Stomach (tissue), 9 donors: ENCODE data around the gene DCP2. TPM values are rescaled to one million over a fixed set of nuclear protein-coding genes. Genes with fewer than 3 reads are reported as not detected.

Experiments
- DNase-seq, 2 donors: peaks; one replicate each; pipeline versions ENCODE4 v3.0.0 to v3.0.0-alpha.2; 2013 to 2019
- H3K27ac ChIP-seq, 5 donors: fragments of 200-600 bp in 4 of 5; sonication (generic) in 4 of 5; one replicate each; pipeline ENCODE4 v1.5.1; 2013 to 2019; ENCODE audit warnings: mild to moderate bottlenecking in 1 of 5, moderate library complexity in 1 of 5
- H3K27me3 ChIP-seq, 3 donors: fragments of 200-600 bp; sonication (generic); one replicate each; pipeline ENCODE4 v1.5.1; 2017 to 2019; ENCODE audit warnings: mixed run types in 1 of 3
- H3K36me3 ChIP-seq, 4 donors: fragments of 200-600 bp; sonication (generic); 1 replicate in 3 of 4; 2 replicates in 1 of 4; pipeline ENCODE4 v1.5.1; 2016 to 2019
- H3K4me1 ChIP-seq, 4 donors: fragments of 200-600 bp; sonication (generic); one replicate each; pipeline ENCODE4 v1.5.1; 2016 to 2019
- H3K4me3 ChIP-seq, 4 donors: fragments of 200-600 bp; sonication (generic) in 3 of 4; one replicate each; pipeline ENCODE4 v1.5.1; 2016 to 2019; ENCODE audit warnings: mild to moderate bottlenecking in 1 of 4
- H3K9me3 ChIP-seq, 4 donors: fragments of 200-600 bp; sonication (generic); one replicate each; pipeline ENCODE4 v1.5.1; 2016 to 2019
- EP300 ChIP-seq: sonication (generic); formaldehyde crosslinking; IDR thresholded peaks from one replicate; pipeline ENCODE4 v1.6.1; 2017; ENCODE audit warnings: antibody characterized with exemption
- POLR2A ChIP-seq, 4 donors: fragments of 450-650 bp; IDR thresholded peaks; one replicate each; pipeline ENCODE4 v1.6.1; 2016; ENCODE audit warnings: antibody characterized with exemption in 4 of 4, control low read depth in 2 of 4, mild to moderate bottlenecking in 1 of 4, moderate library complexity in 1 of 4
- POLR2AphosphoS5 ChIP-seq, 3 donors: sonication (generic); formaldehyde crosslinking; IDR thresholded peaks; one replicate each; pipeline ENCODE4 v1.6.1; 2016; ENCODE audit warnings: antibody characterized with exemption in 3 of 3
- WGBS, 5 donors: extraction: QIAGEN DNeasy Blood & Tissue Kit in 3 of 5; methylation state at CpG; one replicate each; pipeline versions ENCODE4 v1.1.5 to v1.1.7; 2013 to 2018; 5-methylcytosine and 5-hydroxymethylcytosine counted together
- intact Hi-C: fragments of 100-400 bp; cut with DNase I; formaldehyde crosslinking; loops from one replicate; pipeline ENCODE4 v1.15.1; 2023; ENCODE audit warnings: low total_unique reads
- polyA plus RNA-seq, 3 donors: library from polyadenylated mRNA; stranded (reverse); fragments of 200-250 nt; gene quantifications; one replicate each; pipeline ENCODE4 v1.2.3, GENCODE V29; 2013
- total RNA-seq, 5 donors: library from RNA; depleted of rRNA; stranded (reverse); fragments of >200 nt; gene quantifications; one replicate each; pipeline versions ENCODE4 v1.1.0 to v1.2.3, GENCODE V29; 2014 to 2016
- TF ChIP-seq, protein P1 (sequence below), 7 experiments: fragments of 450-650 bp in 4 of 7; fragments of 200-600 bp in 3 of 7; sonication (generic) in 3 of 7; IDR thresholded peaks; one replicate each; pipeline ENCODE4 v1.5.1; 2016 to 2019; ENCODE audit warnings: antibody characterized with exemption in 7 of 7, control low read depth in 2 of 7, mild to moderate bottlenecking in 1 of 7
- donor health status: healthy with polysubstance abuse.
- donor health status: Bipolar disorder and iron deficiency.
- donor health status: healthy.

DCP2 gene
- total and polyA plus RNA-seq, 8 donors = 5.3 to 61.3 (median 7.2) TPM

DNA sequence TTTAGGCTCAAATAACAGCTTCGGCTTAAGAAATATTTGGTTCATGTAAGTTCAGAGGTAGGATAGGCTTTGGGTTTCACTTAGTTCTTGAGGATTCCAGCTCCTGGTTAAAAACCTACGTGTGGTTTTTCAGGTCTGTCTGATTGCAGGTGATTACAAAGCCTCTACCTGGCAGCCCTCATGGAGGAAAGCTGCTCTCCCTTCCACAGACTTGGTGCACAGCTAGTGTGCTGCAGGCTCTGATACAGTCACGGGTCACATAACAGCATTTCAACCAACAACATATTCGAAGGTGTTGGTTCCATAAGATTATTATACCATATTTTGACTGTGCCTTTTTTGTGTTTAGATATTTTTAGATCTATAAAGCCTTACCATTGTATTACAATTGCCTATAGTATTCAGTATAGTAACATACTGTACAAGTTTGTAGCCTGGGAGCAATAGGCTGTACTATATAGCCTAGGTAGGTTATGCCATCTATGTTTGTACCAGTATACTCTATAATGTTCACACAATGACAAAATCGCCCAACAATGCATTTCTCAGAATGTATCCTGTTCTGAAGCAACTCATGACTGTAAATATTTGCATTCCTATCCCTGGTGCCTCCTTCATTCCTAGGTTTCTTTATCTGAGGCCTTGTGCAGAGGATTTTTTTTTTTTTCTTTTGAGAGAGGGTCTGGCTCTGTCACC, 8.0 kb upstream of the DCP2 start:
- TF ChIP-seq POLR2AphosphoS5 (IDR thresholded peaks at IDR 0.05) (no peak), EP300 (no peak), POLR2A (IDR thresholded peaks at IDR 0.05) (no peak)
- TF ChIP-seq, protein P1, sequence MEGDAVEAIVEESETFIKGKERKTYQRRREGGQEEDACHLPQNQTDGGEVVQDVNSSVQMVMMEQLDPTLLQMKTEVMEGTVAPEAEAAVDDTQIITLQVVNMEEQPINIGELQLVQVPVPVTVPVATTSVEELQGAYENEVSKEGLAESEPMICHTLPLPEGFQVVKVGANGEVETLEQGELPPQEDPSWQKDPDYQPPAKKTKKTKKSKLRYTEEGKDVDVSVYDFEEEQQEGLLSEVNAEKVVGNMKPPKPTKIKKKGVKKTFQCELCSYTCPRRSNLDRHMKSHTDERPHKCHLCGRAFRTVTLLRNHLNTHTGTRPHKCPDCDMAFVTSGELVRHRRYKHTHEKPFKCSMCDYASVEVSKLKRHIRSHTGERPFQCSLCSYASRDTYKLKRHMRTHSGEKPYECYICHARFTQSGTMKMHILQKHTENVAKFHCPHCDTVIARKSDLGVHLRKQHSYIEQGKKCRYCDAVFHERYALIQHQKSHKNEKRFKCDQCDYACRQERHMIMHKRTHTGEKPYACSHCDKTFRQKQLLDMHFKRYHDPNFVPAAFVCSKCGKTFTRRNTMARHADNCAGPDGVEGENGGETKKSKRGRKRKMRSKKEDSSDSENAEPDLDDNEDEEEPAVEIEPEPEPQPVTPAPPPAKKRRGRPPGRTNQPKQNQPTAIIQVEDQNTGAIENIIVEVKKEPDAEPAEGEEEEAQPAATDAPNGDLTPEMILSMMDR (IDR thresholded peaks at IDR 0.05) = no peak
- H3K36me3 ChIP-seq = no peaks in the 10 kb centered on the region
- no peak overlapping the region for H3K4me3 ChIP-seq
- 47 to 65% (median 61%) methylated on average over 5 of the region's 5 CpGs for WGBS, 5 donors
- no peaks in the 10 kb centered on the region for H3K27me3 ChIP-seq
- intact Hi-C loops = no loop called here
- H3K9me3 ChIP-seq = no peaks in the 10 kb centered on the region
- H3K27ac ChIP-seq = no peak overlapping the region
- no peak for DNase-seq
- peaks cover 0 to 7% (median 3%) of the 10 kb centered on the region in 4 donors for H3K4me1 ChIP-seq

- Histone ChIP-seq H3K27ac (no peak overlapping the region), H3K4me3 (no peak overlapping the region), H3K36me3 (no peaks in the 10 kb centered on the region), H3K9me3 (no peaks in the 10 kb centered on the region), H3K27me3 (no peaks in the 10 kb centered on the region), H3K4me1 (peaks cover 0 to 8% (median 7%) of the 10 kb centered on the region in 4 donors)
- DNase-seq = no peak
- intact Hi-C loops = no loop called here
- TF ChIP-seq, protein P1 (IDR thresholded peaks at IDR 0.05) = no peak
- TF ChIP-seq POLR2AphosphoS5 (IDR thresholded peaks at IDR 0.05) = no peak
- no peak for TF ChIP-seq POLR2A (IDR thresholded peaks at IDR 0.05)
- TF ChIP-seq EP300 = no peak
- WGBS, 5 donors = 89 to 95% (median 90%) methylated on average over 4 of the region's 4 CpGs
Measured at GRCh38 chr5:112971276-112971675, 5.3 kb upstream of the DCP2 start.

DNA sequence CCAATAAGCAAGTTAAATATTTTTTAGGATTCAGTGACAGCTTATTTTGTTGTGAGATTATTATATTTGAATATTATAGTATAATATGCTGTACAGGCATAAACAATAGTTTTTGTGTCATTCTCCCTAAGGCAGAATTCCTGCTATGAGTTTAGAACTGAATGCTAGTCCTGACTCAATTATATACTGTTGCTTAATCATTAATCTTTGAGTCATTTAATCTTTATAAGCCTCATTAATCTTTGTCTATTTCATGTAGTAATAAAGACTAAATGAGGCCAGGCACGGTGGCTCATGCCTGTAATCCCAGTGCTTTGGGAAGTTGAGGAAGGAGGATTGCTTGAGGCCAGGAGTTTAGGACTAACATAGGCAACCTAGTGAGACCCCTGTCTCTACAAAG, 3.6 kb upstream of the DCP2 start:
- TF ChIP-seq POLR2A (IDR thresholded peaks at IDR 0.05) (no peak), EP300 (no peak), POLR2AphosphoS5 (IDR thresholded peaks at IDR 0.05) (no peak)
- TF ChIP-seq, protein P1 (IDR thresholded peaks at IDR 0.05) = no peak
- H3K27me3 ChIP-seq = no peaks in the 10 kb centered on the region
- H3K4me3 ChIP-seq = no peak overlapping the region
- H3K9me3 ChIP-seq = no peaks in the 10 kb centered on the region
- H3K27ac ChIP-seq = no peak overlapping the region
- WGBS, 5 donors = 37 to 77% (median 56%) methylated on average over 1 of the region's 1 CpG
- peaks cover 1 to 13% (median 11%) of the 10 kb centered on the region in 4 donors for H3K4me1 ChIP-seq
- DNase-seq = no peak
- no peaks in the 10 kb centered on the region for H3K36me3 ChIP-seq
- intact Hi-C loops = no loop called here

DNA sequence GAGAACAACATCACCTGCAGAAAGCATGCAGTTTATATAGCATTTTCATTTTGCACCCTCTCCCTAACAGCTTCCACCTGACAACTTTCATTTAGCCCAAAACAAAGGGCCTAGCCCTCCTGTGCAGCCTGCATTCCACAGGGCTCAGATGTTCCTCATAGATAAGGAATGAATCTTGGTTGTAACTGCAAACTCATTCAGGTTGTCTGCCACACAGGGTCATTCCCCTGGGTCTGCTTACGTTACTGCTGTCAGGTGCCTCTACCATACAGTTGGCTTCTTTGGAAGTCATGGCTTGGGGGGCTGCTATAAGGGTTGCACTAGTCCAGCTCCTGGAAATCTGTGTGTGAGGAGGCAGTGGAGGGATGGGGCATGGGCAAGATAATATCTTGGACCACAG, 2.7 kb upstream of the DCP2 start:
- no peaks in the 10 kb centered on the region for H3K9me3 ChIP-seq
- intact Hi-C loops = no loop called here
- TF ChIP-seq POLR2A (IDR thresholded peaks at IDR 0.05) (no peak), POLR2AphosphoS5 (IDR thresholded peaks at IDR 0.05) (no peak), EP300 (no peak)
- TF ChIP-seq, protein P1 (IDR thresholded peaks at IDR 0.05) = no peak
- H3K4me1 ChIP-seq = peaks cover 10 to 22% (median 19%) of the 10 kb centered on the region in 4 donors
- H3K4me3 ChIP-seq = no peak overlapping the region
- DNase-seq = no peak
- no peak overlapping the region for H3K27ac ChIP-seq
- no peaks in the 10 kb centered on the region for H3K27me3 ChIP-seq
- no peaks in the 10 kb centered on the region for H3K36me3 ChIP-seq
- WGBS, 5 donors = 88 to 100% (median 93%) methylated on average over 1 of the region's 1 CpG; no CpG with 5 or more reads in 1 of the 5 donors
